Medulla oblongata (tissue), 1 donor: ENCODE results near the gene SIAH3.

ENCODE experiments used
- DNase-seq: peaks from one replicate; pipeline ENCODE4 v3.0.0-alpha.2; 2015; ENCODE audit errors: extremely low spot score

The SIAH3 gene

GRCh38 chr13:45742985-45743384 lies 108.6 kb downstream of the SIAH3 start:
- no peak for DNase-seq

- no peak for DNase-seq
Observed at GRCh38 chr13:45737571-45738017, 114.0 kb downstream of the SIAH3 start.

GRCh38 chr13:45733361-45733760 lies 118.2 kb downstream of the SIAH3 start:
- DNase-seq = no peak

- no peak for DNase-seq
Observed at GRCh38 chr13:45732916-45733315, 118.6 kb downstream of the SIAH3 start.

- DNase-seq = no peak
Observed at GRCh38 chr13:45731455-45731854, 120.1 kb downstream of the SIAH3 start.

GRCh38 chr13:45728759-45729158 lies 122.8 kb downstream of the SIAH3 start:
- no peak for DNase-seq
